ENCODE measurements around the gene ZNF804B.

ZNF804B gene

DNA sequence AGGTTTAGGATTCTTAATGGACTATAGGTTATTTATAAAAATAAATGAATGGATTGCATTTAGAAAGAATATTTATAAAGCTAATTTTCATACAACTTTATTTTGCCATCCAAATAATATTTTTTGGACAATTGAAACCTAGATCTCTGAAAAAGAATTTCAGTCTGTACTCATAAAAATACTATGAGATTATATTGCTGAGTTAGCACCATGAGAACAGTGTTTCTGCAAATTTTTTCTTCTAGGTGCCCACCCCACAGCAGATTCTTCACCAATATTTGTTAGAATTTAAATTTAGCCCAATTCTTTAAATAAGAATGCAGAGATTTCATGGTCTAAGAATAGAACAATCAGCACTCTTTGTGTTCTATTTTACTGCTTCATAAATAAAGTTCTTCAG lies 121.6 kb downstream of the ZNF804B start:
- Histone ChIP-seq H2AK5ac (ENCODE audit: low read length) (no peak overlapping the region), H3K4me3 (ENCODE audit: low read depth, low read length) (no peak overlapping the region), H3K9me3 (ENCODE audit: insufficient read depth, low read depth, low read length) (no peaks in the 10 kb centered on the region), H3K9ac (ENCODE audit: low read length) (no peak overlapping the region), H3K4me2 (ENCODE audit: low read length) (no peak overlapping the region), H3K18ac (ENCODE audit: low read length) (no peak overlapping the region), H2AFZ (ENCODE audit: insufficient read depth, low read length, poor library complexity) (no peak overlapping the region), H2BK120ac (ENCODE audit: insufficient read depth, low read length, poor library complexity) (no peak overlapping the region), H3K27ac (ENCODE audit: low read depth, low read length) (no peak overlapping the region), H4K8ac (ENCODE audit: low read depth, low read length) (no peak overlapping the region), H2BK5ac (ENCODE audit: low read depth, low read length, poor library complexity) (no peak overlapping the region), H3K36me3 (ENCODE audit: control insufficient read depth in 1 of 2, insufficient read depth in 2 of 2, low read length in 2 of 2) (no peaks in the 10 kb centered on the region), H4K91ac (ENCODE audit: low read depth, low read length) (no peak overlapping the region), H3K23ac (ENCODE audit: low read length) (no peak overlapping the region), H3K4me1 (ENCODE audit: control insufficient read depth in 1 of 2, insufficient read depth in 2 of 2, low read length in 2 of 2) (no peaks in the 10 kb centered on the region), H2BK12ac (ENCODE audit: low read length) (no peak overlapping the region), H3K4ac (ENCODE audit: low read depth, low read length) (no peak overlapping the region), H3K79me1 (ENCODE audit: low read length) (no peaks in the 10 kb centered on the region), H3K14ac (ENCODE audit: low read length) (no peak overlapping the region), H3K79me2 (ENCODE audit: control insufficient read depth, insufficient read depth, low read length, poor library complexity) (no peaks in the 10 kb centered on the region), H4K12ac (ENCODE audit: low read depth, low read length) (no peak overlapping the region), H3K27me3 (ENCODE audit: insufficient read depth, low read length) (no peaks in the 10 kb centered on the region)
- DNase-seq: no peak

DNA sequence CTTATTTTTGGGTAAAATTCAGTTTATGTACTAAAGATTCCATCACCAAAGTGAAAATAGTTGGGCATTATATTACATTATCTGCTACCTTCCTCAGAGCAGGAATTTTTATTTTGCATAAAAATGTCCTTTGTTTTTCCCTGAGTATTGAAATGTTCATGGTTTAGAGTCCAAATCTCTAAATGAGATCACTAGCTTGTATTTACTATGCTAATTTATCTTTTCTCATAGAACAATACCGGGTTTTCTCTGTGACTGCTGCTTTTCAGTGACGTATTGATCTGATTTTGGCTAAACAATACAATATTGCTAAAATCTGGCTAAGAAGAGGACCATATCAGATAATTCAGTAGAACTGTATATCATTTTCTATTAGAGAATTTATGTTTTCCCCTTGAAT lies 125.6 kb downstream of the ZNF804B start:
- H3K18ac ChIP-seq (ENCODE audit: low read length): no peak overlapping the region
- H3K4me1 ChIP-seq (ENCODE audit: control insufficient read depth in 1 of 2, insufficient read depth in 2 of 2, low read length in 2 of 2): no peaks in the 10 kb centered on the region
- no CpG with 5 or more reads among the region's 2 CpGs for WGBS (ENCODE audit: extremely low coverage, insufficient coverage, insufficient read length)
- no peak overlapping the region for H4K91ac ChIP-seq (ENCODE audit: low read depth, low read length)
- H3K27me3 ChIP-seq (ENCODE audit: insufficient read depth, low read length): no peaks in the 10 kb centered on the region
- H2AFZ ChIP-seq (ENCODE audit: insufficient read depth, low read length, poor library complexity): no peak overlapping the region
- H3K14ac ChIP-seq (ENCODE audit: low read length): no peak overlapping the region
- DNase-seq: no peak
- H3K23ac ChIP-seq (ENCODE audit: low read length): no peak overlapping the region
- H2BK5ac ChIP-seq (ENCODE audit: low read depth, low read length, poor library complexity): no peak overlapping the region
- no peak overlapping the region for H4K8ac ChIP-seq (ENCODE audit: low read depth, low read length)
- H3K79me2 ChIP-seq (ENCODE audit: control insufficient read depth, insufficient read depth, low read length, poor library complexity): no peaks in the 10 kb centered on the region
- no peak overlapping the region for H2BK120ac ChIP-seq (ENCODE audit: insufficient read depth, low read length, poor library complexity)
- H3K9me3 ChIP-seq (ENCODE audit: insufficient read depth, low read depth, low read length): no peaks in the 10 kb centered on the region
- no peak overlapping the region for H2AK5ac ChIP-seq (ENCODE audit: low read length)
- H3K27ac ChIP-seq (ENCODE audit: low read depth, low read length): no peak overlapping the region
- H3K9ac ChIP-seq (ENCODE audit: low read length): no peak overlapping the region
- H3K79me1 ChIP-seq (ENCODE audit: low read length): no peaks in the 10 kb centered on the region
- no peaks in the 10 kb centered on the region for H3K36me3 ChIP-seq (ENCODE audit: control insufficient read depth in 1 of 2, insufficient read depth in 2 of 2, low read length in 2 of 2)
- H2BK12ac ChIP-seq (ENCODE audit: low read length): no peak overlapping the region
- no peak overlapping the region for H3K4ac ChIP-seq (ENCODE audit: low read depth, low read length)
- no peak overlapping the region for H3K4me2 ChIP-seq (ENCODE audit: low read length)
- no peak overlapping the region for H4K12ac ChIP-seq (ENCODE audit: low read depth, low read length)
- no peak overlapping the region for H3K4me3 ChIP-seq (ENCODE audit: low read depth, low read length)

DNA sequence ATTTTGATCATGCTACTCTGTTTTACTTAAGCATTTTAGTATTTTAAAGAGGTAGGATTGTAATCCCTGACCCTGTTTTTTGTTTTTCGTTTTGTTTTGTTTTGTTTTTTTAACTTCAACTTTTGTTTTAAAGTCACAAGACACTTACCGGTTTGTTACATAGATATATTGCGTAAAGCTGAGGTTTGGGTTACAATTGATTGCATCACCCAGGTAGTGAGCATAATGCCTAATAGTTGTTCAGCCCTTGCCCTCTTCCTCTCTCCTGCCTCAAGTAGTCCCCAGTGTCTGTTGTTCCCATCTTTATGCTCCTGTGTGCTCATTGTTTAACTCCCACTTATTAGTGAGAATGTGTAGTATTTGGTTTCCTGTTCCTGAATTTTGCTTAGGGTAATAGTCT lies 129.2 kb downstream of the ZNF804B start:
- no peak for DNase-seq
- Histone ChIP-seq H3K4ac (ENCODE audit: low read depth, low read length) (no peak overlapping the region), H3K27ac (ENCODE audit: low read depth, low read length) (no peak overlapping the region), H4K12ac (ENCODE audit: low read depth, low read length) (no peak overlapping the region), H3K14ac (ENCODE audit: low read length) (no peak overlapping the region), H4K91ac (ENCODE audit: low read depth, low read length) (no peak overlapping the region), H2AFZ (ENCODE audit: insufficient read depth, low read length, poor library complexity) (no peak overlapping the region), H3K4me2 (ENCODE audit: low read length) (no peak overlapping the region), H3K4me1 (ENCODE audit: control insufficient read depth in 1 of 2, insufficient read depth in 2 of 2, low read length in 2 of 2) (no peaks in the 10 kb centered on the region), H3K79me2 (ENCODE audit: control insufficient read depth, insufficient read depth, low read length, poor library complexity) (no peaks in the 10 kb centered on the region), H2BK120ac (ENCODE audit: insufficient read depth, low read length, poor library complexity) (no peak overlapping the region), H3K36me3 (ENCODE audit: control insufficient read depth in 1 of 2, insufficient read depth in 2 of 2, low read length in 2 of 2) (no peaks in the 10 kb centered on the region), H3K27me3 (ENCODE audit: insufficient read depth, low read length) (no peaks in the 10 kb centered on the region), H3K9me3 (ENCODE audit: insufficient read depth, low read depth, low read length) (no peaks in the 10 kb centered on the region), H3K23ac (ENCODE audit: low read length) (no peak overlapping the region), H2BK12ac (ENCODE audit: low read length) (no peak overlapping the region), H2AK5ac (ENCODE audit: low read length) (no peak overlapping the region), H3K9ac (ENCODE audit: low read length) (no peak overlapping the region), H2BK5ac (ENCODE audit: low read depth, low read length, poor library complexity) (no peak overlapping the region), H4K8ac (ENCODE audit: low read depth, low read length) (no peak overlapping the region), H3K79me1 (ENCODE audit: low read length) (no peaks in the 10 kb centered on the region), H3K4me3 (ENCODE audit: low read depth, low read length) (no peak overlapping the region), H3K18ac (ENCODE audit: low read length) (no peak overlapping the region)
- WGBS (ENCODE audit: extremely low coverage, insufficient coverage, insufficient read length): no CpG with 5 or more reads among the region's 3 CpGs

DNA sequence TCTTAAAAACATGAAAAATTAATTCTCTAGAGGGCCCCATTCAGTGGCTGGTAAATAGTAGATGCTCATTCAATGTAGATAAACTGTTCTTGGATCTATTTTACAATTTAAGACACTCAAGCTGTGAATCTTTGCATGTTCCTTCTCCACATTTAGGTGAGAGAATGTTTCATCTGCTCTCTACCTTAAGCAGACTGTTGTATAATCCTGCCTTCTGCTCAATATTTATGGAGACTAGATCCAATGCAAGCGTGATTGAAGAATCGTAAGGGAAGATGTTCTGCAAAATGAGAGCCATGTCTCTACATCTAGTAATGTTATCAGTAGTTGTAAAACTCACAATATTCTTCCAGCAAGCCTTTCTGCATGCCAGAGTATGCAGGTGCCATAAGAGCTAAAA lies 151.0 kb downstream of the ZNF804B start:
- no peaks in the 10 kb centered on the region for H3K79me1 ChIP-seq (ENCODE audit: low read length)
- no peak overlapping the region for H3K4ac ChIP-seq (ENCODE audit: low read depth, low read length)
- no peak overlapping the region for H2BK5ac ChIP-seq (ENCODE audit: low read depth, low read length, poor library complexity)
- no peak for DNase-seq
- H3K4me2 ChIP-seq (ENCODE audit: low read length): no peak overlapping the region
- no peak overlapping the region for H4K91ac ChIP-seq (ENCODE audit: low read depth, low read length)
- no peak overlapping the region for H3K9ac ChIP-seq (ENCODE audit: low read length)
- no peaks in the 10 kb centered on the region for H3K36me3 ChIP-seq (ENCODE audit: control insufficient read depth in 1 of 2, insufficient read depth in 2 of 2, low read length in 2 of 2)
- no peak overlapping the region for H2BK120ac ChIP-seq (ENCODE audit: insufficient read depth, low read length, poor library complexity)
- no peak overlapping the region for H3K27ac ChIP-seq (ENCODE audit: low read depth, low read length)
- H3K4me1 ChIP-seq (ENCODE audit: control insufficient read depth in 1 of 2, insufficient read depth in 2 of 2, low read length in 2 of 2): no peaks in the 10 kb centered on the region
- no peak overlapping the region for H3K18ac ChIP-seq (ENCODE audit: low read length)
- no peak overlapping the region for H3K23ac ChIP-seq (ENCODE audit: low read length)
- no peaks in the 10 kb centered on the region for H3K27me3 ChIP-seq (ENCODE audit: insufficient read depth, low read length)
- H3K79me2 ChIP-seq (ENCODE audit: control insufficient read depth, insufficient read depth, low read length, poor library complexity): no peaks in the 10 kb centered on the region
- no peaks in the 10 kb centered on the region for H3K9me3 ChIP-seq (ENCODE audit: insufficient read depth, low read depth, low read length)
- no peak overlapping the region for H3K14ac ChIP-seq (ENCODE audit: low read length)
- no peak overlapping the region for H2AFZ ChIP-seq (ENCODE audit: insufficient read depth, low read length, poor library complexity)
- no peak overlapping the region for H4K8ac ChIP-seq (ENCODE audit: low read depth, low read length)
- no peak overlapping the region for H3K4me3 ChIP-seq (ENCODE audit: low read depth, low read length)
- WGBS (ENCODE audit: extremely low coverage, insufficient coverage, insufficient read length): no CpG with 5 or more reads among the region's 2 CpGs
- H2AK5ac ChIP-seq (ENCODE audit: low read length): no peak overlapping the region
- H2BK12ac ChIP-seq (ENCODE audit: low read length): no peak overlapping the region
- no peak overlapping the region for H4K12ac ChIP-seq (ENCODE audit: low read depth, low read length)

DNA sequence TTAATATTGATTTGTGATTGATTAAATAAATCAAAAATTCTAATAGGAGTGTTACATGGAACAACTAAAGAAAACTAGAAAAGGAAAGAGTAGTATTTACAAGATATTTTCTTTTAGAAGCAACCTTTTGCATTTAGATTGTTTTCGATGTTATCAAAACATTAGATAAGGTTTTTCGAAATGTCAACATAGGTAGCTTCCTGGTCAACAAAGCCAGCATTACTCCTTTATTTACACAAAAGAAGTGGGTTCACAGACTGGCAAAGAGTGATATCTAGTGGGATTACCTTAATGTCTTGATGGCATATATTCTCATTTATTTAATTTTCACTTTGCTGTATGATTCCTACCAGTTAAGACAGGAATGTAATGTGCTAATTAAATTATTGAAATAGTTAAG lies 153.4 kb downstream of the ZNF804B start:
- WGBS (ENCODE audit: extremely low coverage, insufficient coverage, insufficient read length): no CpG with 5 or more reads among the region's 2 CpGs

More for the DNA sequence above, 153.4 kb downstream of the ZNF804B start:
- no peaks in the 10 kb centered on the region for H3K36me3 ChIP-seq (ENCODE audit: control insufficient read depth in 1 of 2, insufficient read depth in 2 of 2, low read length in 2 of 2)
- H3K14ac ChIP-seq (ENCODE audit: low read length): no peak overlapping the region
- no peaks in the 10 kb centered on the region for H3K27me3 ChIP-seq (ENCODE audit: insufficient read depth, low read length)
- no peak for DNase-seq
- H3K9ac ChIP-seq (ENCODE audit: low read length): no peak overlapping the region
- no peaks in the 10 kb centered on the region for H3K9me3 ChIP-seq (ENCODE audit: insufficient read depth, low read depth, low read length)
- no peaks in the 10 kb centered on the region for H3K79me1 ChIP-seq (ENCODE audit: low read length)
- no peak overlapping the region for H2AK5ac ChIP-seq (ENCODE audit: low read length)
- H3K79me2 ChIP-seq (ENCODE audit: control insufficient read depth, insufficient read depth, low read length, poor library complexity): no peaks in the 10 kb centered on the region
- H4K8ac ChIP-seq (ENCODE audit: low read depth, low read length): no peak overlapping the region
- H3K4me2 ChIP-seq (ENCODE audit: low read length): no peak overlapping the region
- H3K4me1 ChIP-seq (ENCODE audit: control insufficient read depth in 1 of 2, insufficient read depth in 2 of 2, low read length in 2 of 2): no peaks in the 10 kb centered on the region
- H3K4ac ChIP-seq (ENCODE audit: low read depth, low read length): no peak overlapping the region
- H4K91ac ChIP-seq (ENCODE audit: low read depth, low read length): no peak overlapping the region
- H2AFZ ChIP-seq (ENCODE audit: insufficient read depth, low read length, poor library complexity): no peak overlapping the region
- H2BK120ac ChIP-seq (ENCODE audit: insufficient read depth, low read length, poor library complexity): no peak overlapping the region
- no peak overlapping the region for H3K18ac ChIP-seq (ENCODE audit: low read length)
- H3K4me3 ChIP-seq (ENCODE audit: low read depth, low read length): no peak overlapping the region
- no peak overlapping the region for H2BK5ac ChIP-seq (ENCODE audit: low read depth, low read length, poor library complexity)
- H2BK12ac ChIP-seq (ENCODE audit: low read length): no peak overlapping the region
- no peak overlapping the region for H3K23ac ChIP-seq (ENCODE audit: low read length)
- H4K12ac ChIP-seq (ENCODE audit: low read depth, low read length): no peak overlapping the region
- no peak overlapping the region for H3K27ac ChIP-seq (ENCODE audit: low read depth, low read length)
